Large intestine (tissue), 3 donors: ENCODE results near the gene TBX6. TPM values are rescaled to one million over a fixed set of nuclear protein-coding genes. Genes with fewer than 3 reads are reported as not detected.
"Not testable (repeated sequence)": the region's sequence is repeated elsewhere in the genome, so short reads cannot be mapped to it uniquely, and the experiment has no call there.

Experiments
- DNase-seq, 2 donors: peaks; one replicate each; pipeline versions ENCODE4 v3.0.0 to v3.0.0-alpha.2; 2013
- H3K27ac ChIP-seq: one replicate; pipeline ENCODE4 v1.5.1; 2013; ENCODE audit warnings: low read length
- H3K27me3 ChIP-seq: 2 replicates; pipeline ENCODE4 v1.6.1; 2013; ENCODE audit warnings: low read length; ENCODE audit not compliant: control insufficient read depth, insufficient read depth
- H3K36me3 ChIP-seq: 2 replicates; pipeline ENCODE4 v1.6.1; 2013; ENCODE audit warnings: low read length; ENCODE audit not compliant: control insufficient read depth, insufficient read depth
- H3K4me1 ChIP-seq: one replicate; pipeline ENCODE4 v1.6.1; 2013; ENCODE audit warnings: low read length; ENCODE audit not compliant: control insufficient read depth, insufficient read depth
- H3K4me3 ChIP-seq: one replicate; pipeline ENCODE4 v1.5.1; 2013; ENCODE audit warnings: low read length
- H3K9me3 ChIP-seq: one replicate; pipeline ENCODE4 v1.6.1; 2013; ENCODE audit warnings: mild to moderate bottlenecking, low read depth, low read length, moderate library complexity; ENCODE audit not compliant: control insufficient read depth
- WGBS: methylation state at CpG from one replicate; pipeline ENCODE4 v1.1.5; 2013; ENCODE audit warnings: low lambda C conversion rate; ENCODE audit not compliant: insufficient coverage; 5-methylcytosine and 5-hydroxymethylcytosine counted together
- polyA plus RNA-seq: library from polyadenylated mRNA; unstranded; fragments of 120-200 nt; gene quantifications from one replicate; pipeline ENCODE4 v1.2.1, GENCODE V29; 2013

TBX6 gene
- polyA plus RNA-seq, 1 donor: 1.4 TPM

DNA sequence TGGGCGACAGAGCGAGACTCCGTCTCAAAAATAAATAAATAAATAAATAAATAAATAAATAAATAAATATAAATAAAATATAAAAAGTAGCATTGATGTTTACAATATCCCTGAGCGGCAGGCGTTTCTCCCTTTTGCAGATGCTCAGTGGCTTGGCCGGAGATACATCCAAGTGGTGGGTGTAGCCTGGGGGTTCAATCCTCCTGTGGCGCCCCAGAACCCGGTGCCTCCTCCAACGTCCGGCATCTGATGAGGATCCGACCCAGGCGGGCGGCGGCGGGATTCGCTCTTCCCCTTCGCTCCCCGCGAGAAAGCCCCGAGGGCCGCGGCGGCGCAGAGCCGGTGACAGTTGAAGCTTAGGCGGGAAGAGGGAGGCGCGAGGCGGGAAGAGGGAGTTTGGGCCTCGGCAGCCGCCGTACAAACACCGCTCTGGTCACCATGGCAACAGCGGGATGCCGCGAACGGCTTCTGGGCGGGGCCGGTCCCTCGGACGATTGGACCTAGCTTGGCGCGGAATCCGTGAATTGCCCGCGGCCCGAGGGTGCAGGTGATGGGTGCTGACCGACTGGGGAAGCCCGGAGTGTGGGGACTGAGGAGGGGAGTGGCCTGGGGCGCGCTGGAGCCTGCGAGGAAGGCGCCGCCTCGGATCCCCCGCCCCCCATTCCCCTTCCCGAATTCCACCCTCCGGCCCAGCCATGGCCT is 38.9 kb downstream of the TBX6 start:
- Histone ChIP-seq H3K27ac (no peak overlapping the region), H3K36me3 (no peaks in the 10 kb centered on the region), H3K4me3 (peak overlapping the region; percentile 79), H3K27me3 (no peaks in the 10 kb centered on the region), H3K4me1 (peaks cover 9% of the 10 kb centered on the region), H3K9me3 (no peaks in the 10 kb centered on the region)
- no CpG with 5 or more reads among the region's 58 CpGs for WGBS
- peak; percentile 82 to 90 for DNase-seq

DNA sequence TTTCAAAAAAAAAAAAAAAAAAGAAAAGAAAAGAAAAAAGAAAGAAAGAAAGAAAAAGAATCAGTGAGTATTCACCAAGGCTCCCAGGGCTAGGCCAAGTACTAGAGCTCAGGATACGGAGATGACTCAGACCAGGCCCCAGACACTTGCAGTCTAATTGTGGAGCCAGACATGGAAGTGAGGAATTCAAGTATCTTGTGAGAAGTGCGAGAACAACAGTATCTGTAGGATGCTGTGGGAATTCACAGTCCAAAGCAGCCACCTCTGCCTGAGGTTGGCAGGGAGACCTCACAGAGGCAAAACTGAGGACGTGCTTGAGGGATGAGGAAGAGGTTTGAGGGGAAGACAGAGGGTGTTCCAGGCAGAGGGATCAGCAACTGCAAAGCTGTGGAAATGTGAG is 40.2 kb downstream of the TBX6 start:
- no peak overlapping the region for H3K4me3 ChIP-seq
- WGBS: no CpG with 5 or more reads among the region's 3 CpGs
- H3K9me3 ChIP-seq: no peaks in the 10 kb centered on the region
- no peaks in the 10 kb centered on the region for H3K36me3 ChIP-seq
- H3K27ac ChIP-seq: no peak overlapping the region
- no peak for DNase-seq
- H3K27me3 ChIP-seq: no peaks in the 10 kb centered on the region
- peaks cover 9% of the 10 kb centered on the region for H3K4me1 ChIP-seq

DNA sequence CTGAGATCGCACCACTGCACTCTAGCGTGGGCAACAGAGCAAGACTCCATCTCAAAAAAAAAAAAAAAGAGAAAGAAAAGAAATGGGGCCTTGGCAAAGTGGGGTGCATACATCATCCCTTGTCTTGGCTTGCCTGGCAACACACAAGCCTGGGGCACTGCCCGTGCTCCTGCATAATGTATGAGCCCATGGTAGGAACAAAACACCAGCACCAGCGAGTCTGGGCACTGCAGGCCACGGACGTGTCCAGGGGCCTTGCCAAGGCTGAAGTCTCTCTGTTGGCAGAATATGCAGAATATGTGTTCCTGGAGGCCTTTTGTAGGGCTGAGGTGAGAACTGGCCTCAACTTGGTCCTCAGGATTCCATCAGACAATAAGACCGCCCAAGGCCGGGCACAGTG is 41.9 kb downstream of the TBX6 start:
- WGBS: no CpG with 5 or more reads among the region's 8 CpGs
- H3K9me3 ChIP-seq: no peaks in the 10 kb centered on the region
- no peaks in the 10 kb centered on the region for H3K36me3 ChIP-seq
- no peaks in the 10 kb centered on the region for H3K27me3 ChIP-seq
- H3K4me3 ChIP-seq: no peak overlapping the region
- H3K4me1 ChIP-seq: peaks cover 9% of the 10 kb centered on the region
- H3K27ac ChIP-seq: no peak overlapping the region
- no peak for DNase-seq

DNA sequence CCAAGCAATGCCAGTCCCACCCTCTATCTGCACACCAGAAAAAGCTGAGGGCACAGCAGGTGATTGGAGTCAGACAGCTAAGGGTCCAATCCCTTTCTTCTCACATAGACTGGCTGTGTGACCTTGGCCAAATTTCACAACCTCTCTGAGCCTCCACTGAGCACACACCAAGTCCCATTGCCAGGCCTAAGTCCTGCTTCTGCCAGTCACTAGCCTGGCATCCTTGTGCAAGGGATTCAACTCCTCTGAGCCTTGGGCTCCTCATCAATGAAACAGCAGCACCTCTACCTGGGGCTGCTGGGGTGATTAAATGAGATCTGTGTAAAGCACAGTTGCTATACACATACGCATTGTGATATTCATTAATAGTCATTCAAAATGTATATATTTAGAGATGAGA is 45.1 kb downstream of the TBX6 start:
- no peaks in the 10 kb centered on the region for H3K4me1 ChIP-seq
- H3K27ac ChIP-seq: no peak overlapping the region
- H3K4me3 ChIP-seq: no peak overlapping the region
- H3K27me3 ChIP-seq: no peaks in the 10 kb centered on the region
- no peaks in the 10 kb centered on the region for H3K36me3 ChIP-seq
- WGBS: no CpG with 5 or more reads among the region's 1 CpG
- no peak for DNase-seq
- no peaks in the 10 kb centered on the region for H3K9me3 ChIP-seq

DNA sequence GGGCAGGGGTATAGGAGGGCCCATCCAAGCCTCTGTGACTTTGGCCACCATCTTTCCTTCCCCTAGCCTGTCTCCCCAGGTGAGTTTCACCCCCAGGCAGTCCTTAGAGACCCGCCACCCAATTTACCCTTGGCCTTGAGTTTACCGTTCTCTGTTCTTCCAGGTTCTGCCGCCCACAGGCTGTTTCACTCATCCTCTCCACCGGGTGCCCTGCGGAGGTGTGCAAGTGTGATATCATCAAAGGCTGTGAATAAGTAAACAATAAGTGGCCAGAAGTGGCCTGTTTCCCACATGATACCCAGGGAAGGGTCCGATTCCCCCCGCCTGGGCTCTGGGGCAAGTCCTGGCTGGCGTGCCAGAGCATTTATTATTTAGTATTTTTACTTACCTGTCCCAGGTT is 45.5 kb downstream of the TBX6 start:
- DNase-seq: no peak
- no peaks in the 10 kb centered on the region for H3K27me3 ChIP-seq
- H3K4me1 ChIP-seq: no peaks in the 10 kb centered on the region
- H3K9me3 ChIP-seq: no peaks in the 10 kb centered on the region
- WGBS: no CpG with 5 or more reads among the region's 8 CpGs
- no peak overlapping the region for H3K27ac ChIP-seq
- no peaks in the 10 kb centered on the region for H3K36me3 ChIP-seq
- no peak overlapping the region for H3K4me3 ChIP-seq

DNA sequence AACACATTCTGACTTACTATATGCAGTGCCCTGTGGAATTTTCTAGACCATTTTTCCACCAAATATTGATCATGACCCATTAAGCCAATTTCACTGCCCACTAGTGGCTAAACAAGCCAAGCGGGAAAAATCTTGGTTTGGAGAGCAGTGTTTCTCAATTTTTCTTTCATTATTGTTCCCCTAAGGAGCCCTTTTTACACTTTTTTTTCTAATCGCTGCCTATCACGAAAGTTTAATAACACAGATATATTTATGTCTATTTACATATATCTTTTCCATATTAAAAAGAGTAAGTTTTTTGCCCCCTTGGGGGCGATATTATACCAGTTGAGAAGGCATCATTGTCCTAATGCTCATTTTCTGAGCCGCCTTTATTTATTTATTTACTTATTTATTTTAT is 49.9 kb downstream of the TBX6 start:
- no peaks in the 10 kb centered on the region for H3K27me3 ChIP-seq
- no peaks in the 10 kb centered on the region for H3K36me3 ChIP-seq
- no peaks in the 10 kb centered on the region for H3K9me3 ChIP-seq
- WGBS: 46% methylated on average over 4 of the region's 5 CpGs
- no peak overlapping the region for H3K27ac ChIP-seq
- no peaks in the 10 kb centered on the region for H3K4me1 ChIP-seq
- H3K4me3 ChIP-seq: no peak overlapping the region
- no peak for DNase-seq

DNA sequence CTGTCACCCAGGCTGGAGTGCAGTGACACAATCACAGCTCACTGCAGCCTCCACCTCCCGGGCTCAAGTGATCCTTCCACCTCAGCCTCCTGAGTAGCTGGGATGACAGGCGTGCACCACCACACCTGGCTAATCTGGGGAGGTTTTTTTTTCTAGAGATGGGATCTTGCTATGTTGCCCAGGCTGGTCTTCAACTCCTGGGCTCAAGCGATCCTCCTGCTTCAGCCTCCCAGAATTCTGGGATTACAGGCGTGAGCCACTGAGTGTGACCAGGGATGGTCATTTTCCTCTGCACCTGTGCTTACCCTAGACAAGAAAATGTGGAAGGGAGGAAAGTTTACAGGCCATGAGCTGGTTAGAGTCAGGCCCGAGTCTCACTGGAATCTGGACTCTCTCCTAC is 51.0 kb downstream of the TBX6 start:
- not testable (repeated sequence) for H3K9me3 ChIP-seq, H3K27ac ChIP-seq, H3K36me3 ChIP-seq, DNase-seq, H3K4me3 ChIP-seq, H3K4me1 ChIP-seq, H3K27me3 ChIP-seq
- WGBS: no CpG with 5 or more reads among the region's 5 CpGs

DNA sequence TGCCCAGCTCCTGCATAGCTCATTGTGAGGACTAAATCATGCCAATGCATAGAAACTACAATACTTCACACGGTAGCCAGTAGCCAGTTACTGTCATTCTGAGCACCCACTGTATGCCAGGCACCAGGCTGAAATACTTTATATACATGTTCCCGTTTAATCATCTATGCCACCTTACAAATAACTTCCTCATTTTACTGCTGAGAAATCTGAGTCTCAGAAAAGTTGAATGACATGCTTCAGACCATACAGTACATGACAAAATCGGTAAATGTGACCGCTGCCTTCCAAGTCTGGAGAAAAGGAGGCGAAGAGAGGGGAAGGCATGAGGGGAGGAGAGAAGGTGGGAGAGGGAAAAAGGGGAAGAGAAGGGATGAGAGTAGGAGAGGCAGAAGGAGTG is 51.5 kb downstream of the TBX6 start:
- no peak overlapping the region for H3K27ac ChIP-seq
- no peaks in the 10 kb centered on the region for H3K4me1 ChIP-seq
- WGBS: no CpG with 5 or more reads among the region's 5 CpGs
- H3K27me3 ChIP-seq: peaks cover 3% of the 10 kb centered on the region
- H3K36me3 ChIP-seq: no peaks in the 10 kb centered on the region
- no peak for DNase-seq
- H3K4me3 ChIP-seq: no peak overlapping the region
- no peaks in the 10 kb centered on the region for H3K9me3 ChIP-seq

Other genes starting within 250 kb of the TBX6 start
- gene CDIPT, start 228.7 kb downstream of the TBX6 start, polyA plus RNA-seq: 68.7 TPM
- 52.3 TPM for gene SEZ6L2, start 192.4 kb downstream of the TBX6 start, polyA plus RNA-seq
- gene ASPHD1, start 191.4 kb downstream of the TBX6 start, polyA plus RNA-seq: 15.0 TPM
- gene KCTD13, start 165.7 kb downstream of the TBX6 start, polyA plus RNA-seq: 30.4 TPM
- 160 TPM for gene TMEM219, start 129.8 kb downstream of the TBX6 start, polyA plus RNA-seq
- 46.6 TPM for gene TAOK2, start 118.1 kb downstream of the TBX6 start, polyA plus RNA-seq
- 12.0 TPM for gene HIRIP3, start 96.3 kb downstream of the TBX6 start, polyA plus RNA-seq
- gene INO80E, start 95.7 kb downstream of the TBX6 start, polyA plus RNA-seq: 60.5 TPM
- 4.2 TPM for gene DOC2A, start 80.9 kb downstream of the TBX6 start, polyA plus RNA-seq
- not detected for gene C16orf92, start 68.7 kb downstream of the TBX6 start, polyA plus RNA-seq
- 3.2 TPM for gene TLCD3B, start 60.7 kb downstream of the TBX6 start, polyA plus RNA-seq
- gene ALDOA, start 26.2 kb downstream of the TBX6 start, polyA plus RNA-seq: 421 TPM
- 97.9 TPM for gene PPP4C, start 15.9 kb downstream of the TBX6 start, polyA plus RNA-seq
- 64.5 TPM for gene YPEL3, start 4.3 kb upstream of the TBX6 start, polyA plus RNA-seq
- 18.1 TPM for gene GDPD3, start 21.6 kb upstream of the TBX6 start, polyA plus RNA-seq
- 165 TPM for gene MAPK3, start 31.3 kb upstream of the TBX6 start, polyA plus RNA-seq
- gene CORO1A, start 91.7 kb upstream of the TBX6 start, polyA plus RNA-seq: 36.7 TPM
- gene BOLA2B, start 101.7 kb upstream of the TBX6 start, polyA plus RNA-seq: 57.9 TPM
- gene SLX1A, start 102.0 kb upstream of the TBX6 start, polyA plus RNA-seq: 74.9 TPM
- gene SULT1A3, start 107.3 kb upstream of the TBX6 start, polyA plus RNA-seq: 46.4 TPM
- gene NPIPB13, start 156.6 kb upstream of the TBX6 start, polyA plus RNA-seq: 17.6 TPM